ENCODE data around the gene SDR39U1. TPM values are rescaled to one million over a fixed set of nuclear protein-coding genes. Genes with fewer than 3 reads are reported as not detected.
"Not testable (repeated sequence)": the region's sequence is repeated elsewhere in the genome, so short reads cannot be mapped to it uniquely, and the experiment has no call there.

Gene SDR39U1
- total RNA-seq, 1 donor from 2014 or later: 61.6 TPM

- intact Hi-C loops (cut with DNase I): no loop called here
- no peaks in the 10 kb centered on the region for H3K9me3 ChIP-seq
- no peak overlapping the region for H3K4me3 ChIP-seq
- no peaks in the 10 kb centered on the region for H3K4me1 ChIP-seq
- DNase-seq (no peak), ATAC-seq (no peak)
- no peaks in the 10 kb centered on the region for H3K36me3 ChIP-seq
- no peak overlapping the region for H3K27ac ChIP-seq
- H3K27me3 ChIP-seq: no peaks in the 10 kb centered on the region
- TF ChIP-seq, protein P1, sequence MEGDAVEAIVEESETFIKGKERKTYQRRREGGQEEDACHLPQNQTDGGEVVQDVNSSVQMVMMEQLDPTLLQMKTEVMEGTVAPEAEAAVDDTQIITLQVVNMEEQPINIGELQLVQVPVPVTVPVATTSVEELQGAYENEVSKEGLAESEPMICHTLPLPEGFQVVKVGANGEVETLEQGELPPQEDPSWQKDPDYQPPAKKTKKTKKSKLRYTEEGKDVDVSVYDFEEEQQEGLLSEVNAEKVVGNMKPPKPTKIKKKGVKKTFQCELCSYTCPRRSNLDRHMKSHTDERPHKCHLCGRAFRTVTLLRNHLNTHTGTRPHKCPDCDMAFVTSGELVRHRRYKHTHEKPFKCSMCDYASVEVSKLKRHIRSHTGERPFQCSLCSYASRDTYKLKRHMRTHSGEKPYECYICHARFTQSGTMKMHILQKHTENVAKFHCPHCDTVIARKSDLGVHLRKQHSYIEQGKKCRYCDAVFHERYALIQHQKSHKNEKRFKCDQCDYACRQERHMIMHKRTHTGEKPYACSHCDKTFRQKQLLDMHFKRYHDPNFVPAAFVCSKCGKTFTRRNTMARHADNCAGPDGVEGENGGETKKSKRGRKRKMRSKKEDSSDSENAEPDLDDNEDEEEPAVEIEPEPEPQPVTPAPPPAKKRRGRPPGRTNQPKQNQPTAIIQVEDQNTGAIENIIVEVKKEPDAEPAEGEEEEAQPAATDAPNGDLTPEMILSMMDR (IDR thresholded peaks at IDR 0.05): no peak
Observed at GRCh38 chr14:24475261-24475660, 32.7 kb upstream of the SDR39U1 start.

DNA sequence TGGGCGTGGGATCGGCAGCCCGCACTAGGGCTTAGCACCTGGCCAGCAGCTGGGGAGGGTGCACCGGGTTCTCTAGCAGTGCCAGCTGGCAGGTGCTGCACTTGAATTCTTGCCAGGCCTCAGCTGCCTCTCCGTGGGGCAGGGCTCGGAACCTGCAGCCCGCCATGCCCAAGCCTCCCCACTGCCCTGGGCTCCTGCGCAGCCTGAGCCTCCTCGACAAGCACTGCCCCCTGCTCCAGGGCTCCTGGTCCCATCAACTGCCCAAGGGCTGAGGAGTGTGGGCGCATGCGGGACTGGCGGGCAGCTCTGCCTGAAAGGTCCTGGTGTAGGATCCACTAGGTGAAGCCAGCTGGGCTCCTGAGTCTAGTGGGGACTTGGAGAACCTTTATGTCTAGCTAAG is 30.6 kb upstream of the SDR39U1 start:
- Histone ChIP-seq H3K4me3 (no peak overlapping the region), H3K36me3 (no peaks in the 10 kb centered on the region), H3K27ac (no peak overlapping the region), H3K4me1 (no peaks in the 10 kb centered on the region), H3K27me3 (no peaks in the 10 kb centered on the region), H3K9me3 (no peaks in the 10 kb centered on the region)
- intact Hi-C loops (cut with DNase I): no loop called here
- no peak for ATAC-seq
- TF ChIP-seq, protein P1 (IDR thresholded peaks at IDR 0.05): no peak
- no peak for DNase-seq

DNA sequence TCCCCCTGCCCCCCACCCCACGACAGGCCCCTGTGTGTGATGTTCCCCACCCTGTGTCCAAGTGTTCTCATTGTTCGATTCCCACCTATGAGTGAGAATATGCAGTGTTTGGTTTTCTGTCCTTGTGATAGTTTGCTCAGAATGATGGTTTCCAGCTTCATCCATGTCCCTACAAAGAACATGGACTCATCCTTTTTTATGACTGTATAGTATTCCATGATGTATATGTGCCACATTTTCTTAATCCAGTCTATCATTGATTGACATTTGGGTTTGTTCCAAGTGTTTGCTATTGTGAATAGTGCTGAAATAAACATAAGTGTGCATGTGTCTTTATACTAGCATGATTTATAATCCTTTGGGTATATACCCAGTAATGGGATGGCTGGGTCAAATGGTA is 27.9 kb upstream of the SDR39U1 start:
- DNase-seq; H3K27me3 ChIP-seq; H3K9me3 ChIP-seq; H3K27ac ChIP-seq; ATAC-seq; H3K4me3 ChIP-seq; intact Hi-C loops (cut with DNase I); H3K36me3 ChIP-seq; H3K4me1 ChIP-seq: not testable (repeated sequence)

- no peaks in the 10 kb centered on the region for H3K27me3 ChIP-seq
- ATAC-seq (no peak), DNase-seq (no peak)
- no peak overlapping the region for H3K4me3 ChIP-seq
- H3K27ac ChIP-seq: no peak overlapping the region
- TF ChIP-seq, protein P1 (IDR thresholded peaks at IDR 0.05): no peak
- no peaks in the 10 kb centered on the region for H3K4me1 ChIP-seq
- intact Hi-C loops (cut with DNase I): no loop called here
- H3K9me3 ChIP-seq: no peaks in the 10 kb centered on the region
- no peaks in the 10 kb centered on the region for H3K36me3 ChIP-seq
Observed at GRCh38 chr14:24465805-24466204, 23.2 kb upstream of the SDR39U1 start.

- H3K4me1 ChIP-seq: no peaks in the 10 kb centered on the region
- DNase-seq (no peak), ATAC-seq (no peak)
- H3K27me3 ChIP-seq: no peaks in the 10 kb centered on the region
- H3K9me3 ChIP-seq: no peaks in the 10 kb centered on the region
- H3K36me3 ChIP-seq: no peaks in the 10 kb centered on the region
- H3K27ac ChIP-seq: no peak overlapping the region
- intact Hi-C loops (cut with DNase I): no loop called here
- TF ChIP-seq, protein P1 (IDR thresholded peaks at IDR 0.05): no peak
- no peak overlapping the region for H3K4me3 ChIP-seq
Observed at GRCh38 chr14:24465368-24465767, 22.8 kb upstream of the SDR39U1 start.

- Histone ChIP-seq H3K27me3 (no peaks in the 10 kb centered on the region), H3K4me3 (no peak overlapping the region), H3K27ac (no peak overlapping the region), H3K4me1 (no peaks in the 10 kb centered on the region), H3K36me3 (no peaks in the 10 kb centered on the region), H3K9me3 (no peaks in the 10 kb centered on the region)
- intact Hi-C loops (cut with DNase I): no loop called here
- DNase-seq (no peak), ATAC-seq (no peak)
- TF ChIP-seq, protein P1 (IDR thresholded peaks at IDR 0.05): no peak
Observed at GRCh38 chr14:24463884-24464785, 21.6 kb upstream of the SDR39U1 start.
